ENCODE results near the gene SLC25A45. TPM values are rescaled to one million over a fixed set of nuclear protein-coding genes. Genes with fewer than 3 reads are reported as not detected.

Gene SLC25A45
- total RNA-seq, 1 experiment from 2014 or later = 1.1 TPM

DNA sequence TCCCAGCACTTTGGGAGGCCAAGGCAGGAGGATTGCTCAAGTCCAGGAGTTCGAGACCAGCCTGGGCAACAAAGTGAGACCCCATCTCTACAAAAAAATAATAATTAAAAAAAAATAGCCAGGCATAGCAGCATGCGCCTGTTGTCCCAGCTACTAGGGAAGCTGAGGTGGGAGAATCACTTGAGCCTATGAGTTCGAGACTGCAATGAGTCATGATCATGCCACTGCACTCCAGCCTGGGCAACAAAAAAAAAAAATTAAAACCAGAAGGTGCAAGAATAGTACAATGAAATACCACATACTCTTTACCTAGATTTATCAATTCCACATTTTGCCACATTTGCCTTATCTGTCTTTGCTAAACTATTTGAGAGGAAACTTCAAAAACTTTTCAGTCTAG is 40.6 kb downstream of the SLC25A45 start:
- Histone ChIP-seq H2BK120ac (ENCODE audit: low read depth, low read length, poor library complexity, severe bottlenecking) (no peak overlapping the region), H3K27me3 (ENCODE audit: insufficient read depth, low read length) (no peaks in the 10 kb centered on the region), H3K14ac (ENCODE audit: insufficient read depth, low read length) (no peak overlapping the region), H2BK5ac (ENCODE audit: insufficient read length, low read length) (no peak overlapping the region), H3K27ac (ENCODE audit: insufficient read length, low read depth, low read length) (no peak overlapping the region), H4K5ac (ENCODE audit: insufficient read length, low read depth, low read length) (no peak overlapping the region), H3K4me1 (ENCODE audit: insufficient read depth, low read length) (no peaks in the 10 kb centered on the region), H4K8ac (replicated peaks; ENCODE audit: insufficient read length, low read depth, low read length) (no peak overlapping the region), H3K9ac (ENCODE audit: extremely low read depth, insufficient read length, low read length) (no peak overlapping the region), H3T11ph (ENCODE audit: low read length) (no peak overlapping the region), H3K9me3 (ENCODE audit: control insufficient read depth, low read depth, low read length) (no peaks in the 10 kb centered on the region), H2BK12ac (ENCODE audit: insufficient read length, low read depth, low read length) (no peak overlapping the region), H2AFZ (ENCODE audit: low read length) (no peak overlapping the region), H3K4ac (ENCODE audit: low read depth, low read length) (no peak overlapping the region), H3K4me2 (ENCODE audit: insufficient read depth, insufficient read length, low read length) (no peak overlapping the region), H3K23me2 (ENCODE audit: insufficient read length, low read depth, low read length, poor library complexity, severe bottlenecking) (no peaks in the 10 kb centered on the region), H3K18ac (ENCODE audit: insufficient read length, low read depth, low read length) (no peak overlapping the region), H4K20me1 (ENCODE audit: control insufficient read depth, insufficient read depth, insufficient read length) (no peaks in the 10 kb centered on the region), H3K79me1 (ENCODE audit: insufficient read depth, low read depth, low read length, poor library complexity, severe bottlenecking) (peaks cover 2% of the 10 kb centered on the region), H2AK5ac (ENCODE audit: insufficient read length, low read length) (no peak overlapping the region), H3K79me2 (ENCODE audit: insufficient read depth, low read length) (peaks cover 3% of the 10 kb centered on the region; the same call in 1 of the 2 replicates), H3K56ac (ENCODE audit: insufficient read length, low read depth, low read length) (no peak overlapping the region), H3K23ac (ENCODE audit: insufficient read length, low read depth, low read length) (no peak overlapping the region), H2BK15ac (ENCODE audit: low read depth, low read length) (no peak overlapping the region), H2BK20ac (ENCODE audit: low read depth, low read length, poor library complexity, severe bottlenecking) (no peak overlapping the region), H4K91ac (ENCODE audit: insufficient read length, low read depth, low read length) (no peak overlapping the region)
- Mint-ChIP-seq H3K4me3 (no peak overlapping the region), H3K4me1 (no peaks in the 10 kb centered on the region), H3K27ac (no peak overlapping the region), H3K9me3 (no peaks in the 10 kb centered on the region), H3K36me3 (ENCODE audit: insufficient read depth in 1 of 3, low read depth in 3 of 3) (peaks cover 39 to 79% (median 75%) of the 10 kb centered on the region in 3 experiments), H3K27me3 (ENCODE audit: low read depth) (no peaks in the 10 kb centered on the region)
- TF ChIP-seq, protein P1, sequence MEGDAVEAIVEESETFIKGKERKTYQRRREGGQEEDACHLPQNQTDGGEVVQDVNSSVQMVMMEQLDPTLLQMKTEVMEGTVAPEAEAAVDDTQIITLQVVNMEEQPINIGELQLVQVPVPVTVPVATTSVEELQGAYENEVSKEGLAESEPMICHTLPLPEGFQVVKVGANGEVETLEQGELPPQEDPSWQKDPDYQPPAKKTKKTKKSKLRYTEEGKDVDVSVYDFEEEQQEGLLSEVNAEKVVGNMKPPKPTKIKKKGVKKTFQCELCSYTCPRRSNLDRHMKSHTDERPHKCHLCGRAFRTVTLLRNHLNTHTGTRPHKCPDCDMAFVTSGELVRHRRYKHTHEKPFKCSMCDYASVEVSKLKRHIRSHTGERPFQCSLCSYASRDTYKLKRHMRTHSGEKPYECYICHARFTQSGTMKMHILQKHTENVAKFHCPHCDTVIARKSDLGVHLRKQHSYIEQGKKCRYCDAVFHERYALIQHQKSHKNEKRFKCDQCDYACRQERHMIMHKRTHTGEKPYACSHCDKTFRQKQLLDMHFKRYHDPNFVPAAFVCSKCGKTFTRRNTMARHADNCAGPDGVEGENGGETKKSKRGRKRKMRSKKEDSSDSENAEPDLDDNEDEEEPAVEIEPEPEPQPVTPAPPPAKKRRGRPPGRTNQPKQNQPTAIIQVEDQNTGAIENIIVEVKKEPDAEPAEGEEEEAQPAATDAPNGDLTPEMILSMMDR (conservative IDR thresholded peaks at IDR 0.05) = no peak
- DNase-seq = no peak
- WGBS (ENCODE audit: extremely low coverage, insufficient read length, low lambda C conversion rate) = no CpG with 5 or more reads among the region's 3 CpGs

Data from H9 (cell line).